ENCODE results near the gene TENT5C. TPM values are rescaled to one million over a fixed set of nuclear protein-coding genes. Genes with fewer than 3 reads are reported as not detected.

Gene TENT5C
- total and polyA plus RNA-seq, 9 of the 15 experiments (the other 6 are each of a cell fraction or from before 2014, with no cell fraction given) = 1.8 to 7.7 (median 4.0) TPM

DNA sequence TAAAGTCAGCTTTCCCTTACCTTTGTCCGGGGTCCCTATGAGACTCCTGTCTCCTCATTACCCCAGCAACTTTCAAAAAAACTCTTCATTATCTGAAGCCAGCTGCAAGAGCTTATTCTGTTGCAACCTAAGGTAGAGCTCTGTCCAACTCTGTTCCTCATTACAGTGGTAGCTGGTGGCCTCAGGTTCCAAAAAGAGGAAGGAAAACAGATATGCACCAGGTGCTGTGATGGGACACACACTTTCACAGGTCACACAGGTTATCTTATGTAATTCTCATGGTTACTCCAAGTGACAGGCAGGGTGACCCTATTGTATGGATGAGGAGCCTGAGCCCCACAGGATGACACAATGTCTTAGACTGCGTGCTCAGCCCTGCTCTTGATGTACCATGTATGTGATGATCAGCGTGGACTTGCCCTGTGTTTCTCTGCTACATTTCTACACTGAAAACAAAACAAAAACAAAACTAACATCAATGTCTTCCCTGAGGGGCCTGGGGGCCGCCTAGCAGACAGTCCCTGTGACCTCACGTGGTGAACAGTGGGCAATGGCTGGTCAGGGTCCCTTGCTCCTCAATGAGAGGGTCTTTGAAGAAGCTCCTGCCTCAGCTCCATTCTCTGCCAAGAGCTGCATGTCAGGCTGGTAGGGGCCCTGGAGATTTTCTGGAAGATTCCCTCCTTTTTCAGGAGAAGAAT lies 9.7 kb upstream of the TENT5C start (continued):
- TF ChIP-seq, protein P1, sequence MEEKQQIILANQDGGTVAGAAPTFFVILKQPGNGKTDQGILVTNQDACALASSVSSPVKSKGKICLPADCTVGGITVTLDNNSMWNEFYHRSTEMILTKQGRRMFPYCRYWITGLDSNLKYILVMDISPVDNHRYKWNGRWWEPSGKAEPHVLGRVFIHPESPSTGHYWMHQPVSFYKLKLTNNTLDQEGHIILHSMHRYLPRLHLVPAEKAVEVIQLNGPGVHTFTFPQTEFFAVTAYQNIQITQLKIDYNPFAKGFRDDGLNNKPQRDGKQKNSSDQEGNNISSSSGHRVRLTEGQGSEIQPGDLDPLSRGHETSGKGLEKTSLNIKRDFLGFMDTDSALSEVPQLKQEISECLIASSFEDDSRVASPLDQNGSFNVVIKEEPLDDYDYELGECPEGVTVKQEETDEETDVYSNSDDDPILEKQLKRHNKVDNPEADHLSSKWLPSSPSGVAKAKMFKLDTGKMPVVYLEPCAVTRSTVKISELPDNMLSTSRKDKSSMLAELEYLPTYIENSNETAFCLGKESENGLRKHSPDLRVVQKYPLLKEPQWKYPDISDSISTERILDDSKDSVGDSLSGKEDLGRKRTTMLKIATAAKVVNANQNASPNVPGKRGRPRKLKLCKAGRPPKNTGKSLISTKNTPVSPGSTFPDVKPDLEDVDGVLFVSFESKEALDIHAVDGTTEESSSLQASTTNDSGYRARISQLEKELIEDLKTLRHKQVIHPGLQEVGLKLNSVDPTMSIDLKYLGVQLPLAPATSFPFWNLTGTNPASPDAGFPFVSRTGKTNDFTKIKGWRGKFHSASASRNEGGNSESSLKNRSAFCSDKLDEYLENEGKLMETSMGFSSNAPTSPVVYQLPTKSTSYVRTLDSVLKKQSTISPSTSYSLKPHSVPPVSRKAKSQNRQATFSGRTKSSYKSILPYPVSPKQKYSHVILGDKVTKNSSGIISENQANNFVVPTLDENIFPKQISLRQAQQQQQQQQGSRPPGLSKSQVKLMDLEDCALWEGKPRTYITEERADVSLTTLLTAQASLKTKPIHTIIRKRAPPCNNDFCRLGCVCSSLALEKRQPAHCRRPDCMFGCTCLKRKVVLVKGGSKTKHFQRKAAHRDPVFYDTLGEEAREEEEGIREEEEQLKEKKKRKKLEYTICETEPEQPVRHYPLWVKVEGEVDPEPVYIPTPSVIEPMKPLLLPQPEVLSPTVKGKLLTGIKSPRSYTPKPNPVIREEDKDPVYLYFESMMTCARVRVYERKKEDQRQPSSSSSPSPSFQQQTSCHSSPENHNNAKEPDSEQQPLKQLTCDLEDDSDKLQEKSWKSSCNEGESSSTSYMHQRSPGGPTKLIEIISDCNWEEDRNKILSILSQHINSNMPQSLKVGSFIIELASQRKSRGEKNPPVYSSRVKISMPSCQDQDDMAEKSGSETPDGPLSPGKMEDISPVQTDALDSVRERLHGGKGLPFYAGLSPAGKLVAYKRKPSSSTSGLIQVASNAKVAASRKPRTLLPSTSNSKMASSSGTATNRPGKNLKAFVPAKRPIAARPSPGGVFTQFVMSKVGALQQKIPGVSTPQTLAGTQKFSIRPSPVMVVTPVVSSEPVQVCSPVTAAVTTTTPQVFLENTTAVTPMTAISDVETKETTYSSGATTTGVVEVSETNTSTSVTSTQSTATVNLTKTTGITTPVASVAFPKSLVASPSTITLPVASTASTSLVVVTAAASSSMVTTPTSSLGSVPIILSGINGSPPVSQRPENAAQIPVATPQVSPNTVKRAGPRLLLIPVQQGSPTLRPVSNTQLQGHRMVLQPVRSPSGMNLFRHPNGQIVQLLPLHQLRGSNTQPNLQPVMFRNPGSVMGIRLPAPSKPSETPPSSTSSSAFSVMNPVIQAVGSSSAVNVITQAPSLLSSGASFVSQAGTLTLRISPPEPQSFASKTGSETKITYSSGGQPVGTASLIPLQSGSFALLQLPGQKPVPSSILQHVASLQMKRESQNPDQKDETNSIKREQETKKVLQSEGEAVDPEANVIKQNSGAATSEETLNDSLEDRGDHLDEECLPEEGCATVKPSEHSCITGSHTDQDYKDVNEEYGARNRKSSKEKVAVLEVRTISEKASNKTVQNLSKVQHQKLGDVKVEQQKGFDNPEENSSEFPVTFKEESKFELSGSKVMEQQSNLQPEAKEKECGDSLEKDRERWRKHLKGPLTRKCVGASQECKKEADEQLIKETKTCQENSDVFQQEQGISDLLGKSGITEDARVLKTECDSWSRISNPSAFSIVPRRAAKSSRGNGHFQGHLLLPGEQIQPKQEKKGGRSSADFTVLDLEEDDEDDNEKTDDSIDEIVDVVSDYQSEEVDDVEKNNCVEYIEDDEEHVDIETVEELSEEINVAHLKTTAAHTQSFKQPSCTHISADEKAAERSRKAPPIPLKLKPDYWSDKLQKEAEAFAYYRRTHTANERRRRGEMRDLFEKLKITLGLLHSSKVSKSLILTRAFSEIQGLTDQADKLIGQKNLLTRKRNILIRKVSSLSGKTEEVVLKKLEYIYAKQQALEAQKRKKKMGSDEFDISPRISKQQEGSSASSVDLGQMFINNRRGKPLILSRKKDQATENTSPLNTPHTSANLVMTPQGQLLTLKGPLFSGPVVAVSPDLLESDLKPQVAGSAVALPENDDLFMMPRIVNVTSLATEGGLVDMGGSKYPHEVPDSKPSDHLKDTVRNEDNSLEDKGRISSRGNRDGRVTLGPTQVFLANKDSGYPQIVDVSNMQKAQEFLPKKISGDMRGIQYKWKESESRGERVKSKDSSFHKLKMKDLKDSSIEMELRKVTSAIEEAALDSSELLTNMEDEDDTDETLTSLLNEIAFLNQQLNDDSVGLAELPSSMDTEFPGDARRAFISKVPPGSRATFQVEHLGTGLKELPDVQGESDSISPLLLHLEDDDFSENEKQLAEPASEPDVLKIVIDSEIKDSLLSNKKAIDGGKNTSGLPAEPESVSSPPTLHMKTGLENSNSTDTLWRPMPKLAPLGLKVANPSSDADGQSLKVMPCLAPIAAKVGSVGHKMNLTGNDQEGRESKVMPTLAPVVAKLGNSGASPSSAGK (IDR thresholded peaks at IDR 0.05) = no peak
- no peak for TF ChIP-seq U2AF2 (optimal IDR thresholded peaks at IDR 0.05; ENCODE audit: low read depth, low read length)
- TF ChIP-seq NCOA2 (IDR thresholded peaks at IDR 0.05; ENCODE audit: partially characterized antibody in 2 of 2) = no peak
- no peak for TF ChIP-seq RBM34 (IDR thresholded peaks at IDR 0.05; ENCODE audit: borderline replicate concordance, insufficient read depth, low read length)
- TF ChIP-seq, protein P2, sequence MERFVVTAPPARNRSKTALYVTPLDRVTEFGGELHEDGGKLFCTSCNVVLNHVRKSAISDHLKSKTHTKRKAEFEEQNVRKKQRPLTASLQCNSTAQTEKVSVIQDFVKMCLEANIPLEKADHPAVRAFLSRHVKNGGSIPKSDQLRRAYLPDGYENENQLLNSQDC (CRISPR knock-in tag; IDR thresholded peaks at IDR 0.05) = no peak
- TF ChIP-seq, protein P3, sequence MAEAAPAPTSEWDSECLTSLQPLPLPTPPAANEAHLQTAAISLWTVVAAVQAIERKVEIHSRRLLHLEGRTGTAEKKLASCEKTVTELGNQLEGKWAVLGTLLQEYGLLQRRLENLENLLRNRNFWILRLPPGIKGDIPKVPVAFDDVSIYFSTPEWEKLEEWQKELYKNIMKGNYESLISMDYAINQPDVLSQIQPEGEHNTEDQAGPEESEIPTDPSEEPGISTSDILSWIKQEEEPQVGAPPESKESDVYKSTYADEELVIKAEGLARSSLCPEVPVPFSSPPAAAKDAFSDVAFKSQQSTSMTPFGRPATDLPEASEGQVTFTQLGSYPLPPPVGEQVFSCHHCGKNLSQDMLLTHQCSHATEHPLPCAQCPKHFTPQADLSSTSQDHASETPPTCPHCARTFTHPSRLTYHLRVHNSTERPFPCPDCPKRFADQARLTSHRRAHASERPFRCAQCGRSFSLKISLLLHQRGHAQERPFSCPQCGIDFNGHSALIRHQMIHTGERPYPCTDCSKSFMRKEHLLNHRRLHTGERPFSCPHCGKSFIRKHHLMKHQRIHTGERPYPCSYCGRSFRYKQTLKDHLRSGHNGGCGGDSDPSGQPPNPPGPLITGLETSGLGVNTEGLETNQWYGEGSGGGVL (CRISPR knock-in tag; IDR thresholded peaks at IDR 0.05) = no peak

All from K562 (cell line).